ENCODE measurements around the gene HMGB2.

HMGB2 gene

GRCh38 chr4:173333658-173334084 is 487 bp downstream of the HMGB2 start:
- peak in 1 of 2 experiments; percentile 43 for DNase-seq

GRCh38 chr4:173332963-173333657 is 1.0 kb downstream of the HMGB2 start:
- no peak for DNase-seq

- no peak for DNase-seq
Observed at GRCh38 chr4:173332021-173332487, 2.1 kb downstream of the HMGB2 start.

- no peak for DNase-seq
Observed at GRCh38 chr4:173330590-173330989, 3.6 kb downstream of the HMGB2 start.

GRCh38 chr4:173328236-173328901 is 5.8 kb downstream of the HMGB2 start:
- no peak for DNase-seq

- no peak for DNase-seq
Observed at GRCh38 chr4:173325007-173325736, 9.0 kb downstream of the HMGB2 start.

GRCh38 chr4:173319696-173320095 is 14.5 kb downstream of the HMGB2 start:
- DNase-seq: no peak

GRCh38 chr4:173318648-173319211 is 15.4 kb downstream of the HMGB2 start:
- DNase-seq: peak in 1 of 2 experiments; percentile 21

- no peak for DNase-seq
Observed at GRCh38 chr4:173318240-173318639, 15.9 kb downstream of the HMGB2 start.

- DNase-seq: peak in 1 of 2 experiments; percentile 24
Observed at GRCh38 chr4:173317004-173317403, 17.2 kb downstream of the HMGB2 start.

- no peak for DNase-seq
Observed at GRCh38 chr4:173316060-173316459, 18.1 kb downstream of the HMGB2 start.

GRCh38 chr4:173314715-173315114 is 19.4 kb downstream of the HMGB2 start:
- no peak for DNase-seq

GRCh38 chr4:173311368-173311767 is 22.8 kb downstream of the HMGB2 start:
- DNase-seq: no peak

- no peak for DNase-seq
Observed at GRCh38 chr4:173307778-173308177, 26.4 kb downstream of the HMGB2 start.

- DNase-seq: peak in 1 of 2 experiments; percentile 16
Observed at GRCh38 chr4:173301518-173302201, 32.5 kb downstream of the HMGB2 start.

GRCh38 chr4:173294444-173294843 is 39.7 kb downstream of the HMGB2 start:
- DNase-seq: no peak

GRCh38 chr4:173293663-173294062 is 40.5 kb downstream of the HMGB2 start:
- no peak for DNase-seq

- no peak for DNase-seq
Observed at GRCh38 chr4:173291899-173292298, 42.3 kb downstream of the HMGB2 start.

- peak in 1 of 2 experiments; percentile 19 for DNase-seq
Observed at GRCh38 chr4:173289353-173289727, 44.8 kb downstream of the HMGB2 start.

GRCh38 chr4:173288698-173289352 is 45.3 kb downstream of the HMGB2 start:
- DNase-seq: no peak

GRCh38 chr4:173288296-173288695 is 45.9 kb downstream of the HMGB2 start:
- DNase-seq: peak in 1 of 2 experiments; percentile 25

GRCh38 chr4:173287486-173287885 is 46.7 kb downstream of the HMGB2 start:
- DNase-seq: no peak

Measured in NCI-H526 (cell line).